ENCODE data around the gene TIPARP.

The TIPARP gene

DNA sequence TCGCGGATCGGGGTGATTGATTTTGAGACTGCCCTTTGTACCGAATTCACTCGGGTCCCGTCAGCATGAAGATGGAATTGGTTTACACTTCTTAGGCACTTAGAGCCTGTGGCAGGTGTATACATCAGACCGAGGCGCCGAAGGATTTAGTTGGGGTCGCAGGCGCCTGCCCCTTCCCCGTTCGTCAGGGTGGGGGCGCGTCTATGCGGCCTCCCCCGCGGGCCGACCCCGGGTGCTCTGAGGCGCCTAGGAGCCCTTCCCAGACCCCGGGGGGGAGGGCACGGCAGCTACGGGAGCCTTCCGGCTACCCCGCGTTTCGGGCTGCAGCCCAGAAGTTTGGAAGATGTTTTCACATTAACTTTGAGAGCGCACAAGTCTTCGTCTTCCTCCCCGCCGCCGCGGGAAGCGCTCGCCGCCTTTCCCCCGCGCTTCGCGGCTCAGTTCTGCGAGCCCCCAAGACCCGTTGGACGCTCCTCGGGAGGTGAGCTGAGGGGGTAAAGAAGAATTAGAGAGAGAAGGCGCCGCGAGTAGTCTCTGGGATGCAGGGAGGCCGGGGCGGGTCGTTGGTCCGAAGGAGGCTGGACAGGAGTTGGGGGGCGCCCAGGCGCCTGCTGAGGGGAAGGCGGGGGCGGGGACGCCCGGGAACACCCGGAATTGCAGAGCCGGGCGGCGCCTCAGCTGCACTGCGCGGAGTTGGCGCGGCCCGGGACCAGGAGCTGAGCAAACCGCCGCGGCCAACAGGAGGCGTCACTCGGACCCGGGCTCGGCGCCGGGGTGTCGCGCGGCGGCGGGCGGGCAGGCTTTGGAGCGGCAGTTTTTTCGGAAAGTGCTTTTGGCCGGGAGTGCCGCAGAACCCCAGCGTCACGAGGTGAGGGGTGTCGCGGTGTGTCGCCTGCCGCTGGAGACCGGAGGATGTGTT, 780 bp downstream of the TIPARP start (continued):
- TF ChIP-seq, protein P1, sequence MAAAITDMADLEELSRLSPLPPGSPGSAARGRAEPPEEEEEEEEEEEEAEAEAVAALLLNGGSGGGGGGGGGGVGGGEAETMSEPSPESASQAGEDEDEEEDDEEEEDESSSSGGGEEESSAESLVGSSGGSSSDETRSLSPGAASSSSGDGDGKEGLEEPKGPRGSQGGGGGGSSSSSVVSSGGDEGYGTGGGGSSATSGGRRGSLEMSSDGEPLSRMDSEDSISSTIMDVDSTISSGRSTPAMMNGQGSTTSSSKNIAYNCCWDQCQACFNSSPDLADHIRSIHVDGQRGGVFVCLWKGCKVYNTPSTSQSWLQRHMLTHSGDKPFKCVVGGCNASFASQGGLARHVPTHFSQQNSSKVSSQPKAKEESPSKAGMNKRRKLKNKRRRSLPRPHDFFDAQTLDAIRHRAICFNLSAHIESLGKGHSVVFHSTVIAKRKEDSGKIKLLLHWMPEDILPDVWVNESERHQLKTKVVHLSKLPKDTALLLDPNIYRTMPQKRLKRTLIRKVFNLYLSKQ (tag by site-specific recombination; IDR thresholded peaks at IDR 0.05; ENCODE audit: borderline replicate concordance): no peak
- TF ChIP-seq ZNF677 (tag by site-specific recombination; IDR thresholded peaks at IDR 0.05) (no peak), ZNF335 (tag by site-specific recombination; conservative IDR thresholded peaks at IDR 0.05) (no peak), ZNF701 (tag by site-specific recombination; IDR thresholded peaks at IDR 0.05) (no peak), KLF16 (tag by site-specific recombination; IDR thresholded peaks at IDR 0.05) (no peak), ZIC2 (tag by site-specific recombination; IDR thresholded peaks at IDR 0.05) (no peak), ZBTB1 (tag by site-specific recombination; IDR thresholded peaks at IDR 0.05) (no peak), ZNF311 (tag by site-specific recombination; IDR thresholded peaks at IDR 0.05; ENCODE audit: borderline replicate concordance) (no peak), ZNF175 (tag by site-specific recombination; IDR thresholded peaks at IDR 0.05) (no peak), ZNF830 (tag by site-specific recombination; IDR thresholded peaks at IDR 0.05; ENCODE audit: low read depth) (no peak), ZFP69B (tag by site-specific recombination; IDR thresholded peaks at IDR 0.05) (no peak), ZNF274 (IDR thresholded peaks at IDR 0.05; ENCODE audit: low read length) (no peak), ZNF274 (tag by site-specific recombination; IDR thresholded peaks at IDR 0.05; ENCODE audit: borderline replicate concordance) (no peak), ZNF239 (tag by site-specific recombination; IDR thresholded peaks at IDR 0.05) (no peak), ZNF354C (tag by site-specific recombination; IDR thresholded peaks at IDR 0.05; ENCODE audit: borderline replicate concordance, low read depth) (no peak), ZBTB48 (tag by site-specific recombination; IDR thresholded peaks at IDR 0.05) (no peak), IKZF3 (tag by site-specific recombination; IDR thresholded peaks at IDR 0.05) (peak; percentile 8; the same call in 1 of the 2 replicates), ZNF19 (tag by site-specific recombination; IDR thresholded peaks at IDR 0.05; ENCODE audit: low read depth) (no peak), ZNF837 (tag by site-specific recombination; IDR thresholded peaks at IDR 0.05) (no peak), KLF8 (tag by site-specific recombination; IDR thresholded peaks at IDR 0.05) (peak; percentile 61; the same call in 1 of the 2 replicates), ZNF174 (tag by site-specific recombination; IDR thresholded peaks at IDR 0.05) (no peak), ZNF398 (tag by site-specific recombination; IDR thresholded peaks at IDR 0.05) (0 out of 2 replicates have a peak, but pooled peaks have one; percentile 22), ZNF324 (tag by site-specific recombination; IDR thresholded peaks at IDR 0.05) (no peak), EGR2 (tag by site-specific recombination; IDR thresholded peaks at IDR 0.05; ENCODE audit: low read depth) (no peak)
- TF ChIP-seq, protein P2, sequence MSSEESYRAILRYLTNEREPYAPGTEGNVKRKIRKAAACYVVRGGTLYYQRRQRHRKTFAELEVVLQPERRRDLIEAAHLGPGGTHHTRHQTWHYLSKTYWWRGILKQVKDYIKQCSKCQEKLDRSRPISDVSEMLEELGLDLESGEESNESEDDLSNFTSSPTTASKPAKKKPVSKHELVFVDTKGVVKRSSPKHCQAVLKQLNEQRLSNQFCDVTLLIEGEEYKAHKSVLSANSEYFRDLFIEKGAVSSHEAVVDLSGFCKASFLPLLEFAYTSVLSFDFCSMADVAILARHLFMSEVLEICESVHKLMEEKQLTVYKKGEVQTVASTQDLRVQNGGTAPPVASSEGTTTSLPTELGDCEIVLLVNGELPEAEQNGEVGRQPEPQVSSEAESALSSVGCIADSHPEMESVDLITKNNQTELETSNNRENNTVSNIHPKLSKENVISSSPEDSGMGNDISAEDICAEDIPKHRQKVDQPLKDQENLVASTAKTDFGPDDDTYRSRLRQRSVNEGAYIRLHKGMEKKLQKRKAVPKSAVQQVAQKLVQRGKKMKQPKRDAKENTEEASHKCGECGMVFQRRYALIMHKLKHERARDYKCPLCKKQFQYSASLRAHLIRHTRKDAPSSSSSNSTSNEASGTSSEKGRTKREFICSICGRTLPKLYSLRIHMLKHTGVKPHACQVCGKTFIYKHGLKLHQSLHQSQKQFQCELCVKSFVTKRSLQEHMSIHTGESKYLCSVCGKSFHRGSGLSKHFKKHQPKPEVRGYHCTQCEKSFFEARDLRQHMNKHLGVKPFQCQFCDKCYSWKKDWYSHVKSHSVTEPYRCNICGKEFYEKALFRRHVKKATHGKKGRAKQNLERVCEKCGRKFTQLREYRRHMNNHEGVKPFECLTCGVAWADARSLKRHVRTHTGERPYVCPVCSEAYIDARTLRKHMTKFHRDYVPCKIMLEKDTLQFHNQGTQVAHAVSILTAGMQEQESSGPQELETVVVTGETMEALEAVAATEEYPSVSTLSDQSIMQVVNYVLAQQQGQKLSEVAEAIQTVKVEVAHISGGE (tag by site-specific recombination; conservative IDR thresholded peaks at IDR 0.05; ENCODE audit: low read depth): peak; percentile 25; the same call in 1 of the 2 replicates
- TF ChIP-seq, protein P3, sequence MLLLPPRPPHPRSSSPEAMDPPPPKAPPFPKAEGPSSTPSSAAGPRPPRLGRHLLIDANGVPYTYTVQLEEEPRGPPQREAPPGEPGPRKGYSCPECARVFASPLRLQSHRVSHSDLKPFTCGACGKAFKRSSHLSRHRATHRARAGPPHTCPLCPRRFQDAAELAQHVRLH (tag by site-specific recombination; IDR thresholded peaks at IDR 0.05): no peak
- TF ChIP-seq, protein P4, sequence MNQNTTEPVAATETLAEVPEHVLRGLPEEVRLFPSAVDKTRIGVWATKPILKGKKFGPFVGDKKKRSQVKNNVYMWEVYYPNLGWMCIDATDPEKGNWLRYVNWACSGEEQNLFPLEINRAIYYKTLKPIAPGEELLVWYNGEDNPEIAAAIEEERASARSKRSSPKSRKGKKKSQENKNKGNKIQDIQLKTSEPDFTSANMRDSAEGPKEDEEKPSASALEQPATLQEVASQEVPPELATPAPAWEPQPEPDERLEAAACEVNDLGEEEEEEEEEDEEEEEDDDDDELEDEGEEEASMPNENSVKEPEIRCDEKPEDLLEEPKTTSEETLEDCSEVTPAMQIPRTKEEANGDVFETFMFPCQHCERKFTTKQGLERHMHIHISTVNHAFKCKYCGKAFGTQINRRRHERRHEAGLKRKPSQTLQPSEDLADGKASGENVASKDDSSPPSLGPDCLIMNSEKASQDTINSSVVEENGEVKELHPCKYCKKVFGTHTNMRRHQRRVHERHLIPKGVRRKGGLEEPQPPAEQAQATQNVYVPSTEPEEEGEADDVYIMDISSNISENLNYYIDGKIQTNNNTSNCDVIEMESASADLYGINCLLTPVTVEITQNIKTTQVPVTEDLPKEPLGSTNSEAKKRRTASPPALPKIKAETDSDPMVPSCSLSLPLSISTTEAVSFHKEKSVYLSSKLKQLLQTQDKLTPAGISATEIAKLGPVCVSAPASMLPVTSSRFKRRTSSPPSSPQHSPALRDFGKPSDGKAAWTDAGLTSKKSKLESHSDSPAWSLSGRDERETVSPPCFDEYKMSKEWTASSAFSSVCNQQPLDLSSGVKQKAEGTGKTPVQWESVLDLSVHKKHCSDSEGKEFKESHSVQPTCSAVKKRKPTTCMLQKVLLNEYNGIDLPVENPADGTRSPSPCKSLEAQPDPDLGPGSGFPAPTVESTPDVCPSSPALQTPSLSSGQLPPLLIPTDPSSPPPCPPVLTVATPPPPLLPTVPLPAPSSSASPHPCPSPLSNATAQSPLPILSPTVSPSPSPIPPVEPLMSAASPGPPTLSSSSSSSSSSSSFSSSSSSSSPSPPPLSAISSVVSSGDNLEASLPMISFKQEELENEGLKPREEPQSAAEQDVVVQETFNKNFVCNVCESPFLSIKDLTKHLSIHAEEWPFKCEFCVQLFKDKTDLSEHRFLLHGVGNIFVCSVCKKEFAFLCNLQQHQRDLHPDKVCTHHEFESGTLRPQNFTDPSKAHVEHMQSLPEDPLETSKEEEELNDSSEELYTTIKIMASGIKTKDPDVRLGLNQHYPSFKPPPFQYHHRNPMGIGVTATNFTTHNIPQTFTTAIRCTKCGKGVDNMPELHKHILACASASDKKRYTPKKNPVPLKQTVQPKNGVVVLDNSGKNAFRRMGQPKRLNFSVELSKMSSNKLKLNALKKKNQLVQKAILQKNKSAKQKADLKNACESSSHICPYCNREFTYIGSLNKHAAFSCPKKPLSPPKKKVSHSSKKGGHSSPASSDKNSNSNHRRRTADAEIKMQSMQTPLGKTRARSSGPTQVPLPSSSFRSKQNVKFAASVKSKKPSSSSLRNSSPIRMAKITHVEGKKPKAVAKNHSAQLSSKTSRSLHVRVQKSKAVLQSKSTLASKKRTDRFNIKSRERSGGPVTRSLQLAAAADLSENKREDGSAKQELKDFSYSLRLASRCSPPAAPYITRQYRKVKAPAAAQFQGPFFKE (tag by site-specific recombination; IDR thresholded peaks at IDR 0.05; ENCODE audit: borderline replicate concordance): no peak

All from HEK293 (cell line).